ENCODE results near the gene NHEJ1.

GRCh38 chr2:219078951-219079350, 81.7 kb downstream of the NHEJ1 start:
- TF ChIP-seq CTCF (IDR thresholded peaks at IDR 0.05; ENCODE audit: insufficient read depth, low read depth, low read length) (no peak), EZH2 (IDR thresholded peaks at IDR 0.05; ENCODE audit: insufficient read depth, low read length) (no peak)
